MM.1S (cell line): Measurements from ENCODE around the gene ARHGEF12.

Source experiments
- DNase-seq: peaks from one replicate; pipeline ENCODE4 v3.0.0-alpha.2; 2015
- H2AFZ ChIP-seq: fragments of 300-600 bp; sonication (generic); 2 replicates; pipeline ENCODE4 v1.6.0; 2016; ENCODE audit warnings: antibody characterized with exemption, low read length
- H3F3A ChIP-seq: fragments of 300-600 bp; sonication (generic); 2 replicates; pipeline ENCODE4 v1.6.1; 2016; ENCODE audit warnings: mild to moderate bottlenecking, antibody characterized with exemption, low read length, moderate library complexity, mixed read lengths; ENCODE audit not compliant: insufficient read depth
- H3K27ac ChIP-seq: fragments of 300-600 bp; sonication (generic); 2 replicates; pipeline ENCODE4 v1.5.1; 2016; ENCODE audit warnings: mild to moderate bottlenecking, low read length
- H3K27me3 ChIP-seq: fragments of 300-600 bp; sonication (generic); replicated peaks from 2 replicates; pipeline ENCODE4 v1.6.0; 2016; ENCODE audit warnings: low read length; ENCODE audit not compliant: insufficient read depth
- H3K36me3 ChIP-seq: fragments of 300-600 bp; sonication (generic); replicated peaks from 2 replicates; pipeline ENCODE4 v1.6.1; 2016; ENCODE audit warnings: mild to moderate bottlenecking, low read length, mixed read lengths; ENCODE audit not compliant: insufficient read depth
- H3K4me1 ChIP-seq: fragments of 300-600 bp; sonication (generic); 2 replicates; pipeline ENCODE4 v1.6.1; 2016; ENCODE audit warnings: low read length, mixed read lengths
- H3K4me2 ChIP-seq: fragments of 300-600 bp; sonication (generic); 2 replicates; pipeline ENCODE4 v1.6.0; 2016; ENCODE audit warnings: low read depth, low read length
- H3K4me3 ChIP-seq: fragments of 300-600 bp; sonication (generic); 2 replicates; pipeline ENCODE4 v1.5.1; 2016; ENCODE audit warnings: low read length, mixed read lengths
- H3K79me2 ChIP-seq: fragments of 300-600 bp; sonication (generic); 2 replicates; pipeline ENCODE4 v1.6.1; 2016; ENCODE audit warnings: mixed run types, low read length, mixed read lengths
- H3K9ac ChIP-seq: fragments of 300-600 bp; sonication (generic); 2 replicates; pipeline ENCODE4 v1.6.1; 2016; ENCODE audit warnings: low read length, mixed read lengths
- H3K9me2 ChIP-seq: fragments of 300-600 bp; sonication (generic); replicated peaks from 2 replicates; pipeline ENCODE4 v1.6.1; 2016; ENCODE audit warnings: mild to moderate bottlenecking, low read length, mixed read lengths; ENCODE audit not compliant: insufficient read depth
- H3K9me3 ChIP-seq: fragments of 300-600 bp; sonication (generic); replicated peaks from 2 replicates; pipeline ENCODE4 v1.6.1; 2016; ENCODE audit warnings: mild to moderate bottlenecking, low read length, mixed read lengths; ENCODE audit not compliant: insufficient read depth
- H4K20me1 ChIP-seq: fragments of 300-600 bp; sonication (generic); 2 replicates; pipeline ENCODE4 v1.6.1; 2016; ENCODE audit warnings: mild to moderate bottlenecking, low read length, moderate library complexity, mixed read lengths; ENCODE audit not compliant: insufficient read depth
- CTCF ChIP-seq: fragments of 300-600 bp; sonication (generic); IDR thresholded peaks from 2 replicates; pipeline ENCODE4 v1.5.1; 2016; ENCODE audit warnings: antibody characterized with exemption, low read length, mixed read lengths
- EZH2 ChIP-seq: fragments of 300-600 bp; sonication (generic); optimal IDR thresholded peaks from 2 replicates; pipeline ENCODE3; 2017; ENCODE audit warnings: low read depth, mild to moderate bottlenecking, antibody characterized with exemption, low read length, mixed read lengths
- EZH2phosphoT487 ChIP-seq: fragments of 300-600 bp; sonication (generic); IDR thresholded peaks from 2 replicates; pipeline ENCODE4 v1.6.1; 2018; ENCODE audit warnings: antibody characterized with exemption, low read length

ARHGEF12 gene

GRCh38 chr11:120375076-120375475, 38.9 kb downstream of the ARHGEF12 start:
- H3K9me2 ChIP-seq = no peaks in the 10 kb centered on the region
- H3K4me1 ChIP-seq = peaks cover 6% of the 10 kb centered on the region; the same call in 1 of the 2 replicates
- H2AFZ ChIP-seq = no peak overlapping the region
- H3K9me3 ChIP-seq = no peaks in the 10 kb centered on the region
- H3K27me3 ChIP-seq = no peaks in the 10 kb centered on the region
- no peak overlapping the region for H3K27ac ChIP-seq
- H3K9ac ChIP-seq = no peak overlapping the region
- no peaks in the 10 kb centered on the region for H3K36me3 ChIP-seq
- H4K20me1 ChIP-seq = peaks cover 35% of the 10 kb centered on the region
- no peak for DNase-seq
- no peak overlapping the region for H3K4me2 ChIP-seq
- no peaks in the 10 kb centered on the region for H3F3A ChIP-seq
- TF ChIP-seq EZH2phosphoT487 = no peak
- TF ChIP-seq CTCF = no peak
- no peak for TF ChIP-seq EZH2
- peaks cover 99% of the 10 kb centered on the region for H3K79me2 ChIP-seq
- H3K4me3 ChIP-seq = no peak overlapping the region

- Histone ChIP-seq H3K36me3 (no peaks in the 10 kb centered on the region), H3K9me3 (no peaks in the 10 kb centered on the region), H3K4me3 (no peak overlapping the region), H3K4me1 (peaks cover 9% of the 10 kb centered on the region; the same call in 1 of the 2 replicates), H4K20me1 (peaks cover 37% of the 10 kb centered on the region), H3K79me2 (peaks cover 99% of the 10 kb centered on the region), H3F3A (no peaks in the 10 kb centered on the region), H3K27me3 (no peaks in the 10 kb centered on the region), H2AFZ (no peak overlapping the region), H3K9me2 (no peaks in the 10 kb centered on the region), H3K9ac (no peak overlapping the region), H3K4me2 (no peak overlapping the region), H3K27ac (no peak overlapping the region)
- no peak for TF ChIP-seq CTCF
- TF ChIP-seq EZH2phosphoT487 = no peak
- no peak for TF ChIP-seq EZH2
- no peak for DNase-seq
Observed at GRCh38 chr11:120376547-120377182, 40.5 kb downstream of the ARHGEF12 start.

DNA sequence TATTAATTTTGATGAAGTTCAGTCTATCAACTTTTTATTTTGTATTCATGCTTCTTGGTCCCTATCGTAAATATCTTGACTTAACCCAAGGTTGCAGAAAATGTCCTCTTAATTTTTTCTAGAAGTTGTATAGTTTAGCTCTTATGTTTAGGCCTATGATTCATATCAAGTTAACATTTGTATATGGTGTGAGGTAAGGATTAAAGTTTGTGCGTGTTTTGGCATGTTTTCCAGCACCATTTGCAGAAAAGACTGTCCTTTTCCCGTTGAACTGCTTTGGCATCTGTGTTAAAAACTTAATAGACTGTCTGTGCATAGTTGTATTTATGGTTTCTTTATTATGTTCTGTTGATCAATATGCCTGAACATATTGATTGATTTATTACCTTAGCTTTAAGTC, 42.3 kb downstream of the ARHGEF12 start:
- Histone ChIP-seq H4K20me1 (peaks cover 33% of the 10 kb centered on the region), H3K27ac (no peak overlapping the region), H3F3A (no peaks in the 10 kb centered on the region), H3K4me1 (peaks cover 9% of the 10 kb centered on the region; the same call in 1 of the 2 replicates), H3K9ac (no peak overlapping the region), H3K9me2 (no peaks in the 10 kb centered on the region), H3K27me3 (no peaks in the 10 kb centered on the region), H3K79me2 (peaks cover 99% of the 10 kb centered on the region), H3K36me3 (no peaks in the 10 kb centered on the region), H3K4me2 (no peak overlapping the region), H3K4me3 (no peak overlapping the region), H3K9me3 (no peaks in the 10 kb centered on the region), H2AFZ (no peak overlapping the region)
- DNase-seq = no peak
- TF ChIP-seq CTCF = no peak
- TF ChIP-seq EZH2phosphoT487 = no peak
- no peak for TF ChIP-seq EZH2
